GM19452 (cell line): ENCODE data around the gene TCEAL2.
"Not testable (repeated sequence)": the region's sequence is repeated elsewhere in the genome, so short reads cannot be mapped to it uniquely, and the experiment has no call there.

Experiments used
- ATAC-seq: cut with Tn5 transposase; IDR thresholded peaks from one replicate; pipeline ENCODE4 v1.9.1; 2021; ENCODE audit not compliant: unreplicated experiment

Gene TCEAL2

GRCh38 chrX:102125436-102125835 is at the start of gene TCEAL2:
Gene TCEAL2, plus strand, starts transcription at chrX:102125679. Its CDS starts 1,152 bp downstream, at chrX:102126831.
- ATAC-seq = not testable (repeated sequence)

DNA sequence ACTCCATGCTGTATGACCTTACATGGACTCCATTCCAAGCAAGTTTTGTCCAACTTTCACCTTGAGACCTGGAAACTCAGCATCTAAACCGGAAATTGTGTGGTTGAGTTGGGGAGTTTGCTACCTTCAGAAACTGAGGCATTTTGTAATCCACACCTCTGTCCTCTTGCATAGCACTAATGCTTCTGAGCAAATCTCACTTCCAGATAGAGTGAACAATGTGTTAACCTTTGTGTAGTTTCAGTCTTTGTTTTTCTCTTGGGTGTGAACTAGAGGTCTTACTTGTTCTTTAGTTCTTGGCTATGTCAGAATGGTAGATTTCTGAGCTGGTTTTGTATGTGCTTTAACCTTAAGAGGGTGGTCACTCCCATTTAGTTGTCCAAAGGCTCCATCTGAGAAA is 48.1 kb upstream of the TCEAL2 start:
- ATAC-seq = no peak

DNA sequence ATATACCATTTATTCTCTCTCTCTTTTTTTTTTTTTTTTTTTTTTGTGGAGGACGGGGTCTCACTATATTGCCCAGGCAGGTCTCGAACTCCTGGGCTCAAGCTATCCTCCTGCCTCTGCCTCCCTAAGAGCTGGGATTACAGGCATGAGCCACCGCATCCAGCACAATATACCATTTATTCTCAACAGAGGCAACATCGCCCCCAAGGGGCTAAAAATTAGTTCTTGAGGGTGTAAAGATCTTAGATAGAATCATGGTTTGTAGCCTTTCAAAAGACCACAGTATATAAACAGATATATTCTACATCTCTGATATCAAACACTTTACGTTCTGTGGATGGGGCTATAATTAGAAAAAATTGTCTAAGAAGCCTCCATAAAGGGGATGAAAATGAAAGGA is 39.8 kb upstream of the TCEAL2 start:
- ATAC-seq = no peak

- ATAC-seq = no peak
These were observed 12.1 kb upstream of the TCEAL2 start for GRCh38 chrX:102113367-102113766.

DNA sequence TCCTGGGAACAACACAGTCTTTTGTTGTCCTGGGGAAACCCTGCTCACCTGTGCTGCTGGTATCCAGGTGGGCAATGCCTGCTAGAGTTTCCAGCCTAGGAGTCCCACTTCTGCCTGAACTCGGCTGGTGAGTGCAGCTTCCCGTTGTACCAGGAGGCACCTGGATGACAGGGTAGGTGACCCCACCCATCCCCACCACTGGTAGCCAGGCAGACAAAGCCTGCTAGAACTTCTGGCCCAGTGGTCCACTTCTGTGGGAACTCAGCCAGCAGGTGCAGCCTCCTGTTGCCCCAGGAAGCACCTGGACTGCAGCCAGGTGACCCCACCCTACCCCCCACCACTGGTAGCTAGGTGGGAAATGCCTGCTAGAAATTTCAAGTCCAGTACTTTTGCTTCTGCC is 9.7 kb upstream of the TCEAL2 start:
- ATAC-seq = no peak

DNA sequence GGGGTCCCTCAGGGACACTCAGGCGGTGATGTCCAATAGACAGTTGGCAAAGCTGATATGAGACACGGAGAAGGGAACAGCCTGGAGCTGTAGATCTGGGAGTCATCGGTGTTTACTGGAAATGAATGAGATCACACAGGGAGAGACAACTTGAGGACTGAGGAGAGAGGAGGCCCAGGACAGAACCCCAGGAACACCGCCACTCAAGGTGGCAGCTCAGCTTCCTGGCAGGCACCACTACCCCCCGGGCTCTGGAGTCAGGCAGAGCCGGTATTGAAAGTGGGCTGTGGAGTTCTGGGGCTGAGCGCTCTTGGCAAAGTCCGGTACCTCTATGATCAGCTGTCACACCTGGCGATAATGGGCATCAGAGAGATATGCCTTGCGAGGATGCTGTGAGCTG is 465 bp upstream of the TCEAL2 start:
- not testable (repeated sequence) for ATAC-seq

GRCh38 chrX:102126080-102126818 is 770 bp downstream of the TCEAL2 start:
- not testable (repeated sequence) for ATAC-seq

- no peak for ATAC-seq
These were observed 1.4 kb downstream of the TCEAL2 start for GRCh38 chrX:102126863-102127262.

DNA sequence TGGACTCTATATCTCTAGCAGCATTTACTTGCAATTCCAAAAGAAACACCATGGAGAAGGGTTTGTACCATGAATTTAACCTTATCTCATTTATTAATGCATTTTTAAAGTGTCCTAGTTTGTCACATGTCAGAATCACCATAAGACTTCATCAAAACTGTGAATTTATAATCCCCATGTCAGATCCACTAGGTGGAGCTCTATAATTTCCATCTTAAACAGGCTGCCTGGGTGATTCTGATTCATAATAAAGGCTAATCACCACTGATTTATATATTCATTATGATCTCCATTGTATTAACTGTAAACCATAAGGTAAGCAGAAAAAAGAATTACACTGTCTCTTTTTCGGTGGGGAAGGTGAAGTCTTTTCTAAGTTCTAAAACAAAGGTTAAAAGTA is 4.0 kb downstream of the TCEAL2 start:
- no peak for ATAC-seq

- ATAC-seq = no peak
These were observed 12.6 kb downstream of the TCEAL2 start for GRCh38 chrX:102138064-102138463.

GRCh38 chrX:102140876-102141275 is 15.4 kb downstream of the TCEAL2 start:
- ATAC-seq = not testable (repeated sequence)

DNA sequence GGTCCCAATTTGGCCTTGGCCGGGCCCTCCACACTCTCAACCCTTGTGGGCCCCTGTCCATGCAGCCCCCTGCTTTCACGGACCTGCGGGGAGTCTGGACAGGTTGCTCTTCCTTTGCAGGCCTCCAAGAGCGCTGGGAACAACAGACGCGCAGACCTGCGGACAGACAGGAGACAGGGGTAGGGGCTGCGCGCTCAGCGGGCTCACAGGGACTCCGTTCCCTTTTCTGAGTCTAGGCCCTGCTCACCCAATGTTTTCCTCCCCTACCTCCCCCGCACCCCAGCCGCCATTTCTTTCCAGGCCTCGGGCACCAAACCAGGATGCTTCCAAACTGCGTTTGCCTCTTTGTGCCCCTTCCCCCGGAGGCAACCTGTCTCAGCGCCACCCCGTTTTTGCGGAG is 16.2 kb downstream of the TCEAL2 start:
- not testable (repeated sequence) for ATAC-seq

- ATAC-seq = not testable (repeated sequence)
These were observed 16.8 kb downstream of the TCEAL2 start, which contains the start of gene TCEAL6 for GRCh38 chrX:102142274-102142673. Gene TCEAL6, minus strand, starts transcription at chrX:102142481.

- no peak for ATAC-seq
These were observed 28.9 kb downstream of the TCEAL2 start for GRCh38 chrX:102154218-102154860.

- ATAC-seq = peak; percentile 26
These were observed 29.7 kb downstream of the TCEAL2 start for GRCh38 chrX:102154900-102155805.

DNA sequence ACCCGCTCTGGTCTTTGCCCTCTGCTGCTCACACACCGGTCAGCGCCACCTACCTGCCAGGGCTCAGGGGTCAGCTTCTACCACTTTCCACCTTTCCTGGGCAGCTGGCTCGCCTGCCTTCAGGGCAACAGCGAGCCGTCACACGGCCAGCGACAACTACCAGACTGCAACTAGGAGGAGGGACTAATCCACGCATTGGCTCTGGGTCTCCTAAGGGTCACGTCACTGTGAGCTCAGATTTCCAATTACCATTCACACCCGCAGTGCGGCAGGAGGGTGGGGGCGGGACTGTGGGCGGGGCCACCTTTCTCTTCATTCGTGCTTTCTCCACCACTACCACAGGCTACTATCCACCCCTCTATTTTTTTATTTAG is 30.3 kb downstream of the TCEAL2 start, which contains the start of gene BEX5:
BEX5 (minus strand) TSS at position 172 of the 374 bp plus-strand sequence. CDS start 1,712 bp downstream, outside the sequence.
- peak; percentile 95 for ATAC-seq
